GM06990 (cell line): ENCODE data around the gene OTOF.

ENCODE experiments used
- DNase-seq: peaks from one replicate; pipeline ENCODE4 v3.0.0-alpha.2; 2011; ENCODE audit not compliant: insufficient read length; ENCODE audit errors: extremely low read depth
- H3K27me3 ChIP-seq: replicated peaks from 2 replicates; pipeline ENCODE4 v1.6.0; 2011; ENCODE audit warnings: low read length; ENCODE audit not compliant: control insufficient read depth, insufficient read depth
- H3K36me3 ChIP-seq: 2 replicates; pipeline ENCODE4 v1.5.1; 2011; ENCODE audit warnings: low read length; ENCODE audit not compliant: control insufficient read depth, insufficient read depth
- H3K4me3 ChIP-seq: replicated peaks from 2 replicates; pipeline ENCODE4 v1.5.1; 2011; ENCODE audit warnings: low read depth, mild to moderate bottlenecking, control low read depth, low read length
- TF ChIP-seq, protein P1 (sequence below): IDR thresholded peaks from 2 replicates; pipeline ENCODE4 v1.5.1; 2011; ENCODE audit warnings: low read length, control low read depth, mild to moderate bottlenecking, inconsistent platforms; ENCODE audit not compliant: insufficient read depth, poor library complexity, severe bottlenecking

Gene OTOF

DNA sequence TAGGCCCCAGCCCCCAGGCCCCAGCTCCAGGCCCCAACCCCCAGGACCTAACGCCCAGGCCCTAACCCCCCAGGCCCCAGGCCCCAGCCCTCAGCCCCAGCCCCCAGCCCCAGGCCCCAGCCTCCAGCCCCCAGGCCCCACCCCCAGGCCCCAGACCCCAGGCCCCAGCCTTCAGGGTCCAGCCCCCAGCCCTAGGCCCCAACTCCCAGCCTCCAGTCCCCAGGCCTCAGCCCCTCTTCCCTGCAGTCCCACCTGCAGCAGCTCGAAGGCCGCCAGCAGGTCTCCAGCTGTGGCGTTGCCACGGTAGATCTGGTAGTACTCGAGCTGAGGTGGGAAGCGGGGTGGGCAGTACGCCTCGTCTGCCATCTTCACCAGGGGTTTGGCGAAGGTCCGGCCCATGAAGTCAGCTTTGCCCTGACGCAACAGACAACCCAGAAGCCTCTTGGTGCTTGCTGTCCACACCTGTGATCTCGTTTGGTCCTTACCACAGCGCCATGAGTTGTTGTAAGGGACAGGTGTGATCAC is 3.6 kb downstream of the OTOF start:
- Histone ChIP-seq H3K4me3 (no peak overlapping the region), H3K27me3 (no peaks in the 10 kb centered on the region), H3K36me3 (no peaks in the 10 kb centered on the region)
- DNase-seq = no peak
- TF ChIP-seq, protein P1, sequence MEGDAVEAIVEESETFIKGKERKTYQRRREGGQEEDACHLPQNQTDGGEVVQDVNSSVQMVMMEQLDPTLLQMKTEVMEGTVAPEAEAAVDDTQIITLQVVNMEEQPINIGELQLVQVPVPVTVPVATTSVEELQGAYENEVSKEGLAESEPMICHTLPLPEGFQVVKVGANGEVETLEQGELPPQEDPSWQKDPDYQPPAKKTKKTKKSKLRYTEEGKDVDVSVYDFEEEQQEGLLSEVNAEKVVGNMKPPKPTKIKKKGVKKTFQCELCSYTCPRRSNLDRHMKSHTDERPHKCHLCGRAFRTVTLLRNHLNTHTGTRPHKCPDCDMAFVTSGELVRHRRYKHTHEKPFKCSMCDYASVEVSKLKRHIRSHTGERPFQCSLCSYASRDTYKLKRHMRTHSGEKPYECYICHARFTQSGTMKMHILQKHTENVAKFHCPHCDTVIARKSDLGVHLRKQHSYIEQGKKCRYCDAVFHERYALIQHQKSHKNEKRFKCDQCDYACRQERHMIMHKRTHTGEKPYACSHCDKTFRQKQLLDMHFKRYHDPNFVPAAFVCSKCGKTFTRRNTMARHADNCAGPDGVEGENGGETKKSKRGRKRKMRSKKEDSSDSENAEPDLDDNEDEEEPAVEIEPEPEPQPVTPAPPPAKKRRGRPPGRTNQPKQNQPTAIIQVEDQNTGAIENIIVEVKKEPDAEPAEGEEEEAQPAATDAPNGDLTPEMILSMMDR = no peak

GRCh38 chr2:26473796-26474195 is 4.1 kb downstream of the OTOF start:
- Histone ChIP-seq H3K27me3 (no peaks in the 10 kb centered on the region), H3K36me3 (no peaks in the 10 kb centered on the region), H3K4me3 (no peak overlapping the region)
- TF ChIP-seq, protein P1 = no peak
- DNase-seq = no peak

GRCh38 chr2:26472821-26473655 is 4.9 kb downstream of the OTOF start:
- H3K36me3 ChIP-seq = no peaks in the 10 kb centered on the region
- no peaks in the 10 kb centered on the region for H3K27me3 ChIP-seq
- no peak overlapping the region for H3K4me3 ChIP-seq
- TF ChIP-seq, protein P1 = no peak
- no peak for DNase-seq

DNA sequence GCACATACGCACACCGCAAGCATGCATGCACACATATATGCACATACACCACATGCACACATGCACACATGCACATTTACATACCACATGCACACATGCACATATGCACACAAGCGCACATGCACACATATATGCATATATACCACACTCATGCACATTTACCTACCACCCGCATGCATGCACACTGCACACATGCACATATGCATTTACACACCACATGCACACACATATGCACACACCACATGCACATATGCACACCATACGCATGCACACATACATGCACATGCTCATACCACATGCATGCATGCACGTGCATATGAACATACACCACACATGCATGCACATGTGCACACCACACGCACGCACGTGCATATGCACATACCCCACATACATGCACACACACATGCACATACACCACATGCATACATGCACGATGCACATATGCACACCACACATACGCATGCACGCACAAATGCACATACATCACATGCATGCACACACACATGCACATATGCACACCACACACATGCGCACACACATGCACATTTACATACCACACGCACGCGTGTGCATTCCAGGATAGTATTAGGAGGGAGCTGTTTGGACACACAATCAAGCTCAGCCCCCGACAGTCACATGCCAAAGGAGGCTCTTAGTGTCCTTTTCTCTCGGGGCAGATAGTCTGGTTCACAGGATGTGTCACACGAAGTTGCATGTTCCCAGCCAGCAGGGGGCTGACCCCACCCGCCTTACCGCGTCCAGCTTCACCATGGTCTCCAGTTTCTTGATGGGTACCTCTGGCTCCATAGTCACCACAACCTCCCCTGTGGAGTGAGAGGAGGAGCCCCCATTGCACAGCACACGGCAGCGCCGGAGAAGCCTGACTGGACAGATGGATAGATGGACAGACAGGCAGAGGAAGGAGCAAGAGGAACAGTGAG is 5.9 kb downstream of the OTOF start:
- DNase-seq = no peak
- no peak overlapping the region for H3K4me3 ChIP-seq
- TF ChIP-seq, protein P1 = no peak
- H3K27me3 ChIP-seq = no peaks in the 10 kb centered on the region
- H3K36me3 ChIP-seq = no peaks in the 10 kb centered on the region

DNA sequence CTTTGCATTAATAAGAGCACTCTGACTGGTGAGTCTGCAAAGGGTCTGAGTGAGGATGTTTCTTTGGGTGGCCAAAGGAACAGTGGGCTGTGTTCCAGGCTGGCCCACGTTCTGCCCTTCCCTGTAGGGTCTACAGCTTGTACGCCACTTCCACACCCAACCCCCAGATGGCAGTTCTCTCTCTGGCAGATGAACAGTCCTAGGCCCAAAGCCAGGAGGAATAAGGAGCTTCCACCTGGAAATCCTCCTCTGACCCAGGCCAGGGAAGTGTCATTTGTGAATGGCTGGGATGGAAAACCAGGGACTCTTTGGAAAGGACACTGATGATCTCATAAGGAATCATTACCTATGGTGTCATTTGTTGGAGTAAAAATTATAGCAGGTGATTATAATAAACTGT is 6.6 kb downstream of the OTOF start:
- DNase-seq = no peak
- H3K27me3 ChIP-seq = no peaks in the 10 kb centered on the region
- H3K36me3 ChIP-seq = no peaks in the 10 kb centered on the region
- TF ChIP-seq, protein P1 = no peak
- H3K4me3 ChIP-seq = no peak overlapping the region
